Measurements from ENCODE around the gene CYP20A1. TPM values are rescaled to one million over a fixed set of nuclear protein-coding genes. Genes with fewer than 3 reads are reported as not detected.
"Not testable (repeated sequence)": the region's sequence is repeated elsewhere in the genome, so short reads cannot be mapped to it uniquely, and the experiment has no call there.

The CYP20A1 gene
- total RNA-seq, 1 donor from 2014 or later = 32.4 TPM

- no peak overlapping the region for H3K27ac Mint-ChIP-seq (ENCODE audit: unreplicated experiment)
- H3K4me3 Mint-ChIP-seq (ENCODE audit: unreplicated experiment) = no peak overlapping the region
- no peaks in the 10 kb centered on the region for H3K9me3 Mint-ChIP-seq (ENCODE audit: unreplicated experiment)
- H3K4me1 Mint-ChIP-seq (ENCODE audit: unreplicated experiment) = peaks cover 14% of the 10 kb centered on the region
- TF ChIP-seq CTCF (IDR thresholded peaks at IDR 0.05) = no peak
- DNase-seq (ENCODE audit: extremely low spot score, unreplicated experiment) = no peak
- H3K27me3 Mint-ChIP-seq (ENCODE audit: unreplicated experiment) = no peaks in the 10 kb centered on the region
- H3K36me3 Mint-ChIP-seq (ENCODE audit: unreplicated experiment) = peaks cover 33% of the 10 kb centered on the region
Measured at GRCh38 chr2:203282101-203282500, 43.3 kb downstream of the CYP20A1 start.

DNA sequence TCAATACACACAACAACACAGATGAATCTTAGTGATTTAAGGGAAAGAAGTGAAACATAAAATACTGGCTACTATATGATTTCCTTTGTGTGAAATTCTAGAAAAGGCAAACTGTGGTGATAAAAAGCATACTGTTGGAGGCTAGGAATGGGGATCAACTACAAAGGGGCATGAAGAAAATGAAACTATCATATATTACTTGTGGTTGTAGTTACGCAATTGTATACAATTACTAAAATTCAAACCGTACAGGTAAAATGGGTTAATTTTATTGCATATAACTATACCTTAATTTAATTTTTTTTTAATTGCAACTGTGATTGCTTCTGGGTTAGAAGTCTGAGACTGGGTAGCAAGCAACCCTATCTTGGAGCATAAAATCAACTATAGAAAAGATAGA, 47.7 kb downstream of the CYP20A1 start:
- H3K9me3 Mint-ChIP-seq (ENCODE audit: unreplicated experiment) = no peaks in the 10 kb centered on the region

DNA sequence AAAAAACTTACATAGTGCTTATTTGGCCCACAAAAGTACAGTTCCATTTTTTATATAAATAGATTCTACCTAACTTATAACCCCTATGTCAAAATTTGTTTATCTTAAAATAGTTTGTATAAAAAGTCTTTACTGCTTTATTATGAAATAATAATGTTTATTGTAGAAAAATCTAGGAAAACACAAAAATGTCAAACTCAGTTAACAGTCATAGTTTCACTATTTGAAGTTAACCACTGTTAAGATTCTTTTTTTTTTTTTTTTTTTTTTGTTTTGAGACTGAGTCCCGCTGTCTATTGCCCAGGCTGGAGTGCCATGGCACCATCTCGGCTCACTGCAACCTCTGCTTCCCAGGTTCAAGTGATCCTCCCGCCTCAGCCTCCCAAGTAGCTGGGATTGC, 62.8 kb downstream of the CYP20A1 start:
- Mint-ChIP-seq H3K4me1 (ENCODE audit: unreplicated experiment) (peaks cover 2% of the 10 kb centered on the region), H3K36me3 (ENCODE audit: unreplicated experiment) (peaks cover 13% of the 10 kb centered on the region), H3K4me3 (ENCODE audit: unreplicated experiment) (no peak overlapping the region), H3K9me3 (ENCODE audit: unreplicated experiment) (no peaks in the 10 kb centered on the region), H3K27me3 (ENCODE audit: unreplicated experiment) (no peaks in the 10 kb centered on the region), H3K27ac (ENCODE audit: unreplicated experiment) (no peak overlapping the region)
- DNase-seq (ENCODE audit: extremely low spot score, unreplicated experiment) = no peak
- no peak for TF ChIP-seq CTCF (IDR thresholded peaks at IDR 0.05)

More for the DNA sequence above, 47.7 kb downstream of the CYP20A1 start:
- no peak for TF ChIP-seq CTCF (IDR thresholded peaks at IDR 0.05)
- H3K36me3 Mint-ChIP-seq (ENCODE audit: unreplicated experiment) = peaks cover 22% of the 10 kb centered on the region
- no peak overlapping the region for H3K27ac Mint-ChIP-seq (ENCODE audit: unreplicated experiment)
- H3K4me3 Mint-ChIP-seq (ENCODE audit: unreplicated experiment) = no peak overlapping the region
- H3K4me1 Mint-ChIP-seq (ENCODE audit: unreplicated experiment) = no peaks in the 10 kb centered on the region
- H3K27me3 Mint-ChIP-seq (ENCODE audit: unreplicated experiment) = no peaks in the 10 kb centered on the region
- no peak for DNase-seq (ENCODE audit: extremely low spot score, unreplicated experiment)

GRCh38 chr2:203302586-203302985, 63.8 kb downstream of the CYP20A1 start:
- not testable (repeated sequence) for H3K4me1 Mint-ChIP-seq (ENCODE audit: unreplicated experiment); H3K27me3 Mint-ChIP-seq (ENCODE audit: unreplicated experiment); H3K9me3 Mint-ChIP-seq (ENCODE audit: unreplicated experiment); H3K27ac Mint-ChIP-seq (ENCODE audit: unreplicated experiment); DNase-seq (ENCODE audit: extremely low spot score, unreplicated experiment); H3K4me3 Mint-ChIP-seq (ENCODE audit: unreplicated experiment)
- H3K36me3 Mint-ChIP-seq (ENCODE audit: unreplicated experiment) = peaks cover 17% of the 10 kb centered on the region

DNA sequence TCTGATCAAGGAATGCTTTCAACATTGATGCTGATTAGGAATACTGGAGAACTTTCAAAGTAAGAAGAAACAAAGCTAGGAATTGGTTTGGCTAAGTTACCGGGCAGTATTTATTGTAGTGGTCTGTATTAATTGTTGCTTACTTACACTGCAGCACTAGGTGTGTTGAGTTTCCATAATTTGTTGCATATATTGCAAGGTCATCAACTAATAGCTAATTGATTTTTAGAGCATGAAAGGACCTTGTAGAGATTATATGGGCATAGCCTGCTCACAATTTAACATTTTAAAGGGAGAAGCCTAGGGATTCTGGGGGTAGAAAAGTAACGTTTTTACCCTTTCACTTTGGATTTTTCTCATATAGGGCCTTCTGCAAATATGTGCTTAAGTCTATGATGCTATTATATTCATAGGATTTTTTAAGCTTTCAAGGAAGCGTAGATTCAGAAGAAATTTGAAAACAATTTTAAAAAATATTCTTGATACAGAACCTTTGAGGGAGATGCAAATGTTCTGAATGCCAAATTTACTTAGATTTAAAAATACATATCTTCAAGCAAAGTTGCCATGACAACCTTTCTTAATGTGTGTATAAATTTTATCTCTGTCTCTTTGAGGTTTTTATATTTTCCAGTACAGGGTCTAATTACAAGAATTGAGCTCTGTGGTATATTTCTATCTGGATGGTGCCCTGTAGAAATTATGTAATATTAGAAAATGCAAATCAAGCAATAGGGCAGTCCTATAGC, 72.0 kb downstream of the CYP20A1 start:
- no peak for TF ChIP-seq CTCF (IDR thresholded peaks at IDR 0.05)
- H3K27ac Mint-ChIP-seq (ENCODE audit: unreplicated experiment) = no peak overlapping the region
- H3K4me3 Mint-ChIP-seq (ENCODE audit: unreplicated experiment) = no peak overlapping the region
- DNase-seq (ENCODE audit: extremely low spot score, unreplicated experiment) = no peak
- H3K36me3 Mint-ChIP-seq (ENCODE audit: unreplicated experiment) = peaks cover 26% of the 10 kb centered on the region
- no peaks in the 10 kb centered on the region for H3K4me1 Mint-ChIP-seq (ENCODE audit: unreplicated experiment)
- H3K9me3 Mint-ChIP-seq (ENCODE audit: unreplicated experiment) = peaks cover 10% of the 10 kb centered on the region
- no peaks in the 10 kb centered on the region for H3K27me3 Mint-ChIP-seq (ENCODE audit: unreplicated experiment)

Measured in osteocyte (in vitro differentiated cells).